Measurements from ENCODE around the gene ATN1. TPM values are rescaled to one million over a fixed set of nuclear protein-coding genes. Genes with fewer than 3 reads are reported as not detected.
A peak's percentile ranks its signal among the peaks of the same experiment; 100 is the strongest.

The ATN1 gene
- total and polyA plus RNA-seq, 9 of the 15 experiments (the other 6 are each of a cell fraction or from before 2014, with no cell fraction given): 0.15 to 49.8 (median 2.7) TPM

DNA sequence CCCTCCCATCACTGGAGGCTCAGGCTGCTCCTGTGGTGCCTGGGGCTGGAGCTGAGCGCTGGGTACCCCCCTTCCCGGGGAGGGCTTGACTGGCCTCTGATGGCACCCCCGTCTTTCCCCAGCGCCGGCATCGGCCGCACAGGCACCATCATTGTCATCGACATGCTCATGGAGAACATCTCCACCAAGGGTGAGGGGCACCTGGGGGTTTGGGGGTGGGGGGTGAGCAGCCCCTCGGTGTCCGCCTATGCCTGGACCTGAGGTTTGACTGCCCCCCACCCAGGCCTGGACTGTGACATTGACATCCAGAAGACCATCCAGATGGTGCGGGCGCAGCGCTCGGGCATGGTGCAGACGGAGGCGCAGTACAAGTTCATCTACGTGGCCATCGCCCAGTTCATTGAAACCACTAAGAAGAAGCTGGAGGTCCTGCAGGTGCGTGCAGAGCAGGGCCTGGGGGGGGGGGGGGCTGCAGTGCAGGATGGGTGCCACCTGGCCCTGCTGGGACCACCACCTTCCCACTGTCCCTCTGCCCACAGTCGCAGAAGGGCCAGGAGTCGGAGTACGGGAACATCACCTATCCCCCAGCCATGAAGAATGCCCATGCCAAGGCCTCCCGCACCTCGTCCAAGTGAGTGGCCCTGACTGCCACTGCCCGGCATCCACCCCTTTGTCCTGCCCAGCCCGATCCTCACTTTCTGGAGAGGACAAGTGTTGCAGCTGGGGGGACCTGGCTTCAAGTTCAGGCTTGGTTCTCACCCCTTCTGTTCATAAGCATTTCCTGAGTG is 32.2 kb downstream of the ATN1 start:
- in situ Hi-C loops (cut with MboI) (no loop called here), intact Hi-C loops (cut with micrococcal nuclease) (loop anchor here (1.0 to 10.0 kb wide), 3 partner anchors 14 to 225 kb away; partner anchors contain the start of gene PEX5)
- no peak for ATAC-seq
- peaks cover 10% of the 10 kb centered on the region; the same call in 2 of the 3 replicates for H3K79me2 ChIP-seq (ENCODE audit: control insufficient read depth, insufficient read depth, low read length)
- no peak overlapping the region for H2AFZ ChIP-seq (ENCODE audit: low read depth, low read length)
- POLR2A ChIA-PET: interaction anchor here (0.6 to 8.0 kb wide), 10 partner anchors 8 to 107 kb away, joined by 3 to 98 read pairs (median 4); partner anchors contain the start of genes C12orf57, RNU7-1 and SPSB2
- no peaks in the 10 kb centered on the region for H3K27me3 ChIP-seq (ENCODE audit: control insufficient read depth in 2 of 2, insufficient read depth in 2 of 2, low read length in 2 of 2)
- H3K9ac ChIP-seq (ENCODE audit: insufficient read depth in 1 of 2, low read depth in 2 of 2, low read length in 2 of 2): peak overlapping the region in 1 of 2 experiments; percentile 96; a peak in 3 of 4 replicates
- FAIRE-seq: no peak
- no peaks in the 10 kb centered on the region for H4K20me1 ChIP-seq (replicated peaks; ENCODE audit: control insufficient read depth, insufficient read depth, low read length)
- H3K4me2 ChIP-seq (ENCODE audit: insufficient read depth, low read length): peak overlapping the region; percentile 95; the same call in 1 of the 2 replicates
- WGBS (ENCODE audit: insufficient coverage, low coverage, missing lambda C conversion rate): 92% methylated on average over 14 of the region's 26 CpGs
- H3K4me3 ChIP-seq: no peak overlapping the region
- DNase-seq (ENCODE audit: extremely low read depth in 1 of 4, low spot score in 3 of 4): no peak
- no TSS peak for BruUV-seq (replicated peaks)
- CTCF ChIA-PET (ENCODE audit: low intra/inter-chr PET ratio): interaction anchor here (1.4 to 1.8 kb wide), 2 partner anchors 36 to 91 kb away, joined by 4 to 5 read pairs; no protein-coding TSS in a partner anchor
- no peak overlapping the region for H3K27ac ChIP-seq (ENCODE audit: extremely low read depth, low read depth, low read length)
- TF ChIP-seq, protein P1, sequence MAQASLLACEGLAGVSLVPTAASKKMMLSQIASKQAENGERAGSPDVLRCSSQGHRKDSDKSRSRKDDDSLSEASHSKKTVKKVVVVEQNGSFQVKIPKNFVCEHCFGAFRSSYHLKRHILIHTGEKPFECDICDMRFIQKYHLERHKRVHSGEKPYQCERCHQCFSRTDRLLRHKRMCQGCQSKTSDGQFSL (CRISPR knock-in tag; IDR thresholded peaks at IDR 0.05): peak; percentile 16; the same call in 1 of the 2 replicates
- TF ChIP-seq, protein P1 (tag; IDR thresholded peaks at IDR 0.05): no peak
- TF ChIP-seq NFIC (IDR thresholded peaks at IDR 0.05) (no peak), CHD1 (IDR thresholded peaks at IDR 0.05; ENCODE audit: low read length) (no peak), MBD2 (IDR thresholded peaks at IDR 0.05; ENCODE audit: borderline replicate concordance, low read depth) (no peak)
- peaks cover 34 to 69% of the 10 kb centered on the region in 2 experiments for H3K4me1 ChIP-seq (replicated peaks in 1 of 2; ENCODE audit: control insufficient read depth in 2 of 2, insufficient read depth in 2 of 2, low read length in 2 of 2)
- peaks cover 6% of the 10 kb centered on the region; the same call in 1 of the 3 replicates for H3K36me3 ChIP-seq (ENCODE audit: control insufficient read depth, insufficient read depth, low read length)
- no peaks in the 10 kb centered on the region for H3K9me3 ChIP-seq (replicated peaks; ENCODE audit: control insufficient read depth, insufficient read depth, low read depth, low read length)
- H3K9me1 ChIP-seq (ENCODE audit: control insufficient read depth, insufficient read depth, low read length): no peaks in the 10 kb centered on the region

Data from K562 (cell line).